Left colon (tissue), 2 donors: Measurements from ENCODE around the gene PLCD3. TPM values are rescaled to one million over a fixed set of nuclear protein-coding genes. Genes with fewer than 3 reads are reported as not detected.

ENCODE experiments used
- ATAC-seq: fragments of 200-7000 bp; cut with Tn5 transposase; one replicate; pipeline ENCODE4 v1.9.1; 2020; ENCODE audit warnings: mild to moderate bottlenecking, moderate library complexity
- DNase-seq, 2 donors: peaks; one replicate each; pipeline ENCODE4 v3.0.0-alpha.2; 2020
- intact Hi-C, 2 donors: fragments of 100-400 bp; cut with DNase I in 1 of 2; cut with micrococcal nuclease in 1 of 2; formaldehyde crosslinking; loops; one replicate each; pipeline versions ENCODE4 v1.11.2 to v1.14.0; 2022; cut with DNase I, micrococcal nuclease
- total RNA-seq, 2 donors: library from RNA; stranded (reverse); fragmentation: NEBNext Ultra II Directional; extraction: Animal tissue kit (Norgen Biotek cat#: 25700); gene quantifications; one replicate each; pipeline ENCODE4 v1.2.1, GENCODE V29; 2021
- donor health status: DM: no; HTN: no; CAD: no.
- donor health status: DM: yes; HTN: yes; CAD: no.

The PLCD3 gene
- total RNA-seq, 2 donors from 2014 or later: 335 to 566 TPM

- no peak for ATAC-seq
These were observed 35.4 kb downstream of the PLCD3 start for GRCh38 chr17:45096926-45097325.

GRCh38 chr17:45096141-45096540, 36.2 kb downstream of the PLCD3 start:
- intact Hi-C loops: no loop called here
- no peak for ATAC-seq
- no peak for DNase-seq

More at GRCh38 chr17:45096926-45097325, 35.4 kb downstream of the PLCD3 start:
- no peak for DNase-seq
- intact Hi-C loops: no loop called here

GRCh38 chr17:45093444-45094110, 38.7 kb downstream of the PLCD3 start:
- no peak for DNase-seq
- peak; percentile 14 for ATAC-seq
- intact Hi-C loops: no loop called here

GRCh38 chr17:45092911-45093430, 39.3 kb downstream of the PLCD3 start:
- peak; percentile 33 to 83 for DNase-seq
- intact Hi-C loops: no loop called here
- peak; percentile 59 for ATAC-seq

GRCh38 chr17:45091778-45092425, 40.4 kb downstream of the PLCD3 start:
- no peak for ATAC-seq
- intact Hi-C loops: no loop called here

GRCh38 chr17:45090711-45091110, 41.6 kb downstream of the PLCD3 start:
- DNase-seq (no peak), ATAC-seq (no peak)
- intact Hi-C loops: no loop called here

More at GRCh38 chr17:45091778-45092425, 40.4 kb downstream of the PLCD3 start:
- no peak for DNase-seq

- no peak for ATAC-seq
- intact Hi-C loops: no loop called here
- no peak for DNase-seq
These were observed 43.6 kb downstream of the PLCD3 start for GRCh38 chr17:45088741-45089140.

- DNase-seq (no peak), ATAC-seq (no peak)
- intact Hi-C loops: no loop called here
These were observed 44.3 kb downstream of the PLCD3 start for GRCh38 chr17:45087978-45088377.

GRCh38 chr17:45087504-45087975, 44.8 kb downstream of the PLCD3 start:
- DNase-seq: no peak
- peak; percentile 88 for ATAC-seq
- intact Hi-C loops: no loop called here

- intact Hi-C loops: no loop called here
- DNase-seq (no peak), ATAC-seq (peak; percentile 74)
These were observed 45.3 kb downstream of the PLCD3 start for GRCh38 chr17:45086865-45087503.

- intact Hi-C loops: no loop called here
- no peak for ATAC-seq
- DNase-seq: no peak
These were observed 45.9 kb downstream of the PLCD3 start for GRCh38 chr17:45086391-45086790.

- intact Hi-C loops: no loop called here
- ATAC-seq: no peak
- DNase-seq: no peak
These were observed 51.1 kb downstream of the PLCD3 start for GRCh38 chr17:45081047-45081703.

- ATAC-seq (peak; percentile 41), DNase-seq (no peak)
- intact Hi-C loops: no loop called here
These were observed 54.7 kb downstream of the PLCD3 start for GRCh38 chr17:45077643-45078042.

GRCh38 chr17:45073414-45074070, 58.8 kb downstream of the PLCD3 start:
- ATAC-seq (no peak), DNase-seq (no peak)
- intact Hi-C loops: no loop called here

- ATAC-seq (no peak), DNase-seq (no peak)
- intact Hi-C loops: no loop called here
These were observed 61.5 kb downstream of the PLCD3 start for GRCh38 chr17:45070809-45071208.

GRCh38 chr17:45070001-45070400, 62.3 kb downstream of the PLCD3 start:
- intact Hi-C loops: no loop called here
- DNase-seq: no peak

GRCh38 chr17:45067637-45068036, 64.7 kb downstream of the PLCD3 start:
- ATAC-seq: no peak
- no peak for DNase-seq
- intact Hi-C loops: no loop called here

More at GRCh38 chr17:45070001-45070400, 62.3 kb downstream of the PLCD3 start:
- ATAC-seq: no peak

GRCh38 chr17:45063198-45063597, 69.1 kb downstream of the PLCD3 start:
- DNase-seq (no peak), ATAC-seq (no peak)
- intact Hi-C loops: no loop called here
